Measurements from ENCODE around the gene NR4A3. TPM values are rescaled to one million over a fixed set of nuclear protein-coding genes. Genes with fewer than 3 reads are reported as not detected.

NR4A3 gene
- total RNA-seq, 1 experiment from 2014 or later = 0.24 TPM

DNA sequence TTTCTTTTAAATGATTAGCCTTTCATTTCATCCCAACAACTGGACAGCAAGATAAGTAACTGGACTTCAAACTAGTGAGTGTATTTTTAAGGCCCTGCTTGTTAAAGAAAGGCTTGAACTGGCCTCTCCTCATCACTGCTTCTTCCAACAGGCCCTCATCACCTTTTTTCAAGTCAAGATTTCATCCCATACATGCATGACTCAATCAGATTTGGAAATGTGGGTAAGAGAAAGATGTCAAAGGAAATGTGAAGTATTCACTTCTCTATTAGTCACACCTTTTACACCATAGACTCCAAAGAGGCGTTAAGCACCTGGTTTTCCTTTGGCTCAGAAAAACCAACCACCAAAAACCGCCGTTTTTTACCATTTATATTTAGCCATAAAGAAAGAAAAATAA lies 4.9 kb downstream of the NR4A3 start:
- Mint-ChIP-seq H3K27ac (no peak overlapping the region), H3K4me1 (peaks cover 37 to 40% of the 10 kb centered on the region in 2 experiments), H3K27me3 (ENCODE audit: low read depth) (peaks cover 99% of the 10 kb centered on the region), H3K36me3 (ENCODE audit: insufficient read depth in 1 of 3, low read depth in 3 of 3) (peaks cover 0 to 2% (median 0%) of the 10 kb centered on the region in 3 experiments; a peak in 2 of 7 replicates), H3K9me3 (peaks cover 0 to 3% of the 10 kb centered on the region in 2 experiments; a peak in 2 of 5 replicates), H3K4me3 (no peak overlapping the region)
- Histone ChIP-seq H3K4me1 (ENCODE audit: insufficient read depth, low read length) (peaks cover 6% of the 10 kb centered on the region; the same call in 1 of the 2 replicates), H3K4me2 (ENCODE audit: insufficient read depth, insufficient read length, low read length) (no peak overlapping the region), H3K23ac (ENCODE audit: insufficient read length, low read depth, low read length) (no peak overlapping the region), H4K91ac (ENCODE audit: insufficient read length, low read depth, low read length) (no peak overlapping the region), H3K27me3 (ENCODE audit: insufficient read depth, low read length) (peaks cover 72% of the 10 kb centered on the region), H3K4ac (ENCODE audit: low read depth, low read length) (no peak overlapping the region), H3K14ac (ENCODE audit: insufficient read depth, low read length) (no peak overlapping the region), H2BK12ac (ENCODE audit: insufficient read length, low read depth, low read length) (no peak overlapping the region), H3K79me1 (ENCODE audit: insufficient read depth, low read depth, low read length, poor library complexity, severe bottlenecking) (no peaks in the 10 kb centered on the region), H2BK15ac (ENCODE audit: low read depth, low read length) (no peak overlapping the region), H4K5ac (ENCODE audit: insufficient read length, low read depth, low read length) (no peak overlapping the region), H3K56ac (ENCODE audit: insufficient read length, low read depth, low read length) (no peak overlapping the region), H2AK5ac (ENCODE audit: insufficient read length, low read length) (no peak overlapping the region), H2BK120ac (ENCODE audit: low read depth, low read length, poor library complexity, severe bottlenecking) (no peak overlapping the region), H4K8ac (replicated peaks; ENCODE audit: insufficient read length, low read depth, low read length) (no peak overlapping the region), H3K18ac (ENCODE audit: insufficient read length, low read depth, low read length) (no peak overlapping the region), H3K9ac (ENCODE audit: extremely low read depth, insufficient read length, low read length) (no peak overlapping the region), H3K23me2 (ENCODE audit: insufficient read length, low read depth, low read length, poor library complexity, severe bottlenecking) (peaks cover 35% of the 10 kb centered on the region), H2BK5ac (ENCODE audit: insufficient read length, low read length) (no peak overlapping the region), H3T11ph (ENCODE audit: low read length) (no peak overlapping the region), H3K27ac (ENCODE audit: insufficient read length, low read depth, low read length) (no peak overlapping the region), H2AFZ (ENCODE audit: low read length) (no peak overlapping the region), H4K20me1 (ENCODE audit: control insufficient read depth, insufficient read depth, insufficient read length) (no peaks in the 10 kb centered on the region), H3K79me2 (ENCODE audit: insufficient read depth, low read length) (no peaks in the 10 kb centered on the region), H2BK20ac (ENCODE audit: low read depth, low read length, poor library complexity, severe bottlenecking) (no peak overlapping the region), H3K9me3 (ENCODE audit: control insufficient read depth, low read depth, low read length) (no peaks in the 10 kb centered on the region)
- no CpG with 5 or more reads among the region's 3 CpGs for WGBS (ENCODE audit: extremely low coverage, insufficient read length, low lambda C conversion rate)
- TF ChIP-seq, protein P1, sequence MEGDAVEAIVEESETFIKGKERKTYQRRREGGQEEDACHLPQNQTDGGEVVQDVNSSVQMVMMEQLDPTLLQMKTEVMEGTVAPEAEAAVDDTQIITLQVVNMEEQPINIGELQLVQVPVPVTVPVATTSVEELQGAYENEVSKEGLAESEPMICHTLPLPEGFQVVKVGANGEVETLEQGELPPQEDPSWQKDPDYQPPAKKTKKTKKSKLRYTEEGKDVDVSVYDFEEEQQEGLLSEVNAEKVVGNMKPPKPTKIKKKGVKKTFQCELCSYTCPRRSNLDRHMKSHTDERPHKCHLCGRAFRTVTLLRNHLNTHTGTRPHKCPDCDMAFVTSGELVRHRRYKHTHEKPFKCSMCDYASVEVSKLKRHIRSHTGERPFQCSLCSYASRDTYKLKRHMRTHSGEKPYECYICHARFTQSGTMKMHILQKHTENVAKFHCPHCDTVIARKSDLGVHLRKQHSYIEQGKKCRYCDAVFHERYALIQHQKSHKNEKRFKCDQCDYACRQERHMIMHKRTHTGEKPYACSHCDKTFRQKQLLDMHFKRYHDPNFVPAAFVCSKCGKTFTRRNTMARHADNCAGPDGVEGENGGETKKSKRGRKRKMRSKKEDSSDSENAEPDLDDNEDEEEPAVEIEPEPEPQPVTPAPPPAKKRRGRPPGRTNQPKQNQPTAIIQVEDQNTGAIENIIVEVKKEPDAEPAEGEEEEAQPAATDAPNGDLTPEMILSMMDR (conservative IDR thresholded peaks at IDR 0.05) = no peak
- DNase-seq = no peak

Data from H9 (cell line).